Sigmoid colon (tissue), 4 donors: ENCODE results near the gene NUMBL.

Experiments
- EP300 ChIP-seq, 4 donors: sonication (generic); formaldehyde crosslinking; IDR thresholded peaks; one replicate each; pipeline ENCODE4 v1.6.1; 2017; ENCODE audit warnings: antibody characterized with exemption in 4 of 4
- POLR2A ChIP-seq, 2 donors: fragments of 450-650 bp; IDR thresholded peaks; one replicate each; pipeline ENCODE4 v1.6.1; 2016; ENCODE audit warnings: antibody characterized with exemption in 2 of 2, mild to moderate bottlenecking in 2 of 2, moderate library complexity in 2 of 2
- TF ChIP-seq, protein P1 (sequence below), 4 experiments: fragments of 450-650 bp in 3 of 4; fragments of 200-600 bp in 1 of 4; IDR thresholded peaks; one replicate each; pipeline ENCODE4 v1.5.1; 2016 to 2019; ENCODE audit warnings: antibody characterized with exemption in 4 of 4, mild to moderate bottlenecking in 3 of 4, moderate library complexity in 2 of 4

DNA sequence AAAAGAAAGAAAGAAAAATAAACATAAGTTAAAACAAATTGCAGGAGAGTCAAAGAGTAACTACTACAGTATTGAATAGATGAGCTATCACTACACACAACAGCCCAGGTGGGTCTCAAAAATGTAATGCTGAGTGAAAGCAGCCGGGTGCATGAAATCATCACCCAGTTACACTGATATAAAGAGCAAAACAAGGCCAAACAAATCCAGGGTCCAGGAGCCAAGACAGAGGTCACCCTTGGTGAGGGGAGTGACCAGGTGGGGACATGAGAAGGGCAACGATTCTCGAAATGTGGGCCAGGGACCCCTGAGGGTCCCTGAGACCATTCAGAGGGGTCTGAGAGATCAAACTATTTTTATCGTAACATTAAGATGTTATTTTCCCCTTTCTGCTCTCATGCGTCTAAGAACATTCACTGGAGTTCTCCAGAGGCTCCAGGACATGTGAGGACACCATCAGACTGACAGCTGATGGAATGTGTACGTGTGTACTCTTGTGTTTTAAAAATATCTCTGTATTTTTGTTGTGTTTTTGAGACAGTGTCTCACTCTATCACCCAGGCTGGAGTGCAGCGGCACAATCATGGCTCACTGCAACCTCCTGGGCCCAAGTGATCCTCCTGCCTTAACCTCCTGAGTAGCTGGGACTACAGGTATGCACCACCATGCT lies 15.6 kb upstream of the NUMBL start:
- TF ChIP-seq, protein P1, sequence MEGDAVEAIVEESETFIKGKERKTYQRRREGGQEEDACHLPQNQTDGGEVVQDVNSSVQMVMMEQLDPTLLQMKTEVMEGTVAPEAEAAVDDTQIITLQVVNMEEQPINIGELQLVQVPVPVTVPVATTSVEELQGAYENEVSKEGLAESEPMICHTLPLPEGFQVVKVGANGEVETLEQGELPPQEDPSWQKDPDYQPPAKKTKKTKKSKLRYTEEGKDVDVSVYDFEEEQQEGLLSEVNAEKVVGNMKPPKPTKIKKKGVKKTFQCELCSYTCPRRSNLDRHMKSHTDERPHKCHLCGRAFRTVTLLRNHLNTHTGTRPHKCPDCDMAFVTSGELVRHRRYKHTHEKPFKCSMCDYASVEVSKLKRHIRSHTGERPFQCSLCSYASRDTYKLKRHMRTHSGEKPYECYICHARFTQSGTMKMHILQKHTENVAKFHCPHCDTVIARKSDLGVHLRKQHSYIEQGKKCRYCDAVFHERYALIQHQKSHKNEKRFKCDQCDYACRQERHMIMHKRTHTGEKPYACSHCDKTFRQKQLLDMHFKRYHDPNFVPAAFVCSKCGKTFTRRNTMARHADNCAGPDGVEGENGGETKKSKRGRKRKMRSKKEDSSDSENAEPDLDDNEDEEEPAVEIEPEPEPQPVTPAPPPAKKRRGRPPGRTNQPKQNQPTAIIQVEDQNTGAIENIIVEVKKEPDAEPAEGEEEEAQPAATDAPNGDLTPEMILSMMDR (IDR thresholded peaks at IDR 0.05): no peak
- TF ChIP-seq POLR2A (IDR thresholded peaks at IDR 0.05) (no peak), EP300 (IDR thresholded peaks at IDR 0.05) (no peak)
